Measurements from ENCODE around the gene TDRD15. TPM values are rescaled to one million over a fixed set of nuclear protein-coding genes. Genes with fewer than 3 reads are reported as not detected.
A peak's percentile ranks its signal among the peaks of the same experiment; 100 is the strongest.
"Not testable (repeated sequence)": the region's sequence is repeated elsewhere in the genome, so short reads cannot be mapped to it uniquely, and the experiment has no call there.

Gene TDRD15
- polyA plus RNA-seq, 4 donors: 0.01 TPM; not detected in 3

DNA sequence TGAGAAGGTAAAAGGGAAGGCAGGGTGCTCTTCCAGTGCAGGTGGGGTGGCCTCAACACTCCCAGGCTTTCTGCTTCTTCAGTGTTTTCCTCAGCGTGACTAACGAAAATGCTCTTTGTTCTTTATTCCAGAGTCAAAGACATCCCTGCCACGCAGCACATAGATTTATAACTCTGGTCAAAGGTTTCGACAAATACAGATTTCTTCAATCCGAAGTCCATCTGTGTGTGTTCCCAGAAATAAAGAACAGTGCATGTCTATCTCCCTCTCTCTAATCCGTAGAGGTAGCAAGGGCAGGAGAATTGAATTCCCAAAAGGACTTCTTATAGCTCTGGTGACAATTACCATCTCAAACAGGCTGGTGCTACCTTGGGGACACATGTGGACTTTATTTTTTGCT, 26.4 kb upstream of the TDRD15 start:
- WGBS, 3 donors: 13 to 51% (median 33%) methylated on average over 6 of the region's 6 CpGs
- peak; percentile 49 for FAIRE-seq
- no peak overlapping the region for H3K4me3 ChIP-seq (ENCODE audit: low read depth in 1 of 3, low read length in 3 of 3)
- peak overlapping the region in 2 of 3 donors; percentile 87 to 88 for H3K27ac ChIP-seq (ENCODE audit: low read depth in 1 of 3, low read length in 2 of 3)
- H3K9me3 ChIP-seq (ENCODE audit: control insufficient read depth in 2 of 2, insufficient read depth in 1 of 2, low read depth in 1 of 2, low read length in 1 of 2): peaks cover 0 to under 1% of the 10 kb centered on the region in 2 donors
- DNase-seq: peak; percentile 92 to 95
- H3K36me3 ChIP-seq (ENCODE audit: control insufficient read depth in 3 of 3, insufficient read depth in 2 of 3, low read depth in 1 of 3, low read length in 3 of 3): no peaks in the 10 kb centered on the region
- H3K27me3 ChIP-seq (ENCODE audit: control insufficient read depth in 3 of 3, insufficient read depth in 3 of 3, low read length in 3 of 3): no peaks in the 10 kb centered on the region
- peaks cover 0 to 44% (median 12%) of the 10 kb centered on the region in 3 donors for H3K4me1 ChIP-seq (ENCODE audit: control insufficient read depth in 3 of 3, insufficient read depth in 2 of 3, low read depth in 1 of 3, low read length in 2 of 3)

DNA sequence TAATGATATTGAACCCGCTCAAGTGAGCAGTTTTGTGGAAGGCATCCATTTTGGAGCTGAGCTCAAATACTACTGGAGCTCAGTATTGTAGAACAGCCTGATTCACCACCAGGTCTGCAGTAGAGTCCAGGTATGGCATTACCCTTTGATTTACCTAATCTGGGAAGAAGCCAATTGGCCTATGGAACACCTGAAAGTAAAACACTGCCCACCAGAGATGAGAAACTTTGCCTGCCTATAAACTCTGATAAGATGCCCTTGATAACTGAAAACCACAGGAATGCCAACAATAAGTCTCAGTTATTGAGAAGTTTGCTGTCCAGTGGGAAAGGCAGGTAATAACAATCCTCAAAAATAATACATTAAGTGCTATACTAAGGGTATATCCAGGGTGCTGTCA, 25.5 kb upstream of the TDRD15 start:
- Histone ChIP-seq H3K36me3 (ENCODE audit: control insufficient read depth in 3 of 3, insufficient read depth in 2 of 3, low read depth in 1 of 3, low read length in 3 of 3) (no peaks in the 10 kb centered on the region), H3K4me3 (ENCODE audit: low read depth in 1 of 3, low read length in 3 of 3) (no peak overlapping the region), H3K4me1 (ENCODE audit: control insufficient read depth in 3 of 3, insufficient read depth in 2 of 3, low read depth in 1 of 3, low read length in 2 of 3) (peaks cover 0 to 45% (median 12%) of the 10 kb centered on the region in 3 donors), H3K9me3 (ENCODE audit: control insufficient read depth in 2 of 2, insufficient read depth in 1 of 2, low read depth in 1 of 2, low read length in 1 of 2) (peaks cover 0 to 6% of the 10 kb centered on the region in 2 donors), H3K27me3 (ENCODE audit: control insufficient read depth in 3 of 3, insufficient read depth in 3 of 3, low read length in 3 of 3) (no peaks in the 10 kb centered on the region), H3K27ac (ENCODE audit: low read depth in 1 of 3, low read length in 2 of 3) (peak overlapping the region in 2 of 3 donors; percentile 87 to 88)
- WGBS, 3 donors: 71 to 91% (median 84%) methylated on average over 1 of the region's 1 CpG
- FAIRE-seq: no peak
- peak; percentile 24 to 82 for DNase-seq

DNA sequence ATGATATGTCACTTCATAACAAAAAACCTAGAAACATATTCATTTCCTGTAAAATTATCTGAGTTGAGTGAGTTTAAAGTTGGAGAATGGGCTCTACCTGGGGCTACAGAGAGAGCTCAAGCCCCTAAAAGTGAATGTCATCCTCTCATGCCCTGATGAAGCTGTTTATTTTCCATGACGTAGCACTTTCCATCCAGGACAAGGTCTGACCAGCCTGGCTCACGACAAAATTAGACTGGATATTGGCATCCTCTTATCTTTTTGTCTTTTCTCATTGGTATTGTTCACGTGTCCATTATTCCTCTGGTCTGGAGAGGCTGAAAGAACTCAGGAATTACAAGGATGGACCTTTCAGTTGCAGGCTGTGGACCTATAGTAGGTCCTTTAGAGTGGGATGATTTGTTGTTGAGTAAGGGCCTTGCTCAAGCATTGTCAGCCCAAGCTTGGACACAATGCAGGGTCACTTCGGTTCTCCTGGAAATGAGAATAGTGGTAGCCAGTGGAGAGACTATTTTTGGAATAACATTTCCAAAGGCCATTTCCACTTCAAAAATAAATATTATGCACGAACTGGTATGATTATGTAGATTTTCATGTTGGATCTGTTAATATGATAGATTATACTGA, 24.4 kb upstream of the TDRD15 start:
- no peaks in the 10 kb centered on the region for H3K27me3 ChIP-seq (ENCODE audit: control insufficient read depth in 3 of 3, insufficient read depth in 3 of 3, low read length in 3 of 3)
- no peak overlapping the region for H3K4me3 ChIP-seq (ENCODE audit: low read depth in 1 of 3, low read length in 3 of 3)
- peak overlapping the region in 1 of 3 donors; percentile 88 for H3K27ac ChIP-seq (ENCODE audit: low read depth in 1 of 3, low read length in 2 of 3)
- H3K4me1 ChIP-seq (ENCODE audit: control insufficient read depth in 3 of 3, insufficient read depth in 2 of 3, low read depth in 1 of 3, low read length in 2 of 3): peaks cover 0 to 45% (median 12%) of the 10 kb centered on the region in 3 donors
- H3K9me3 ChIP-seq (ENCODE audit: control insufficient read depth in 2 of 2, insufficient read depth in 1 of 2, low read depth in 1 of 2, low read length in 1 of 2): peaks cover 0 to 6% of the 10 kb centered on the region in 2 donors
- no peaks in the 10 kb centered on the region for H3K36me3 ChIP-seq (ENCODE audit: control insufficient read depth in 3 of 3, insufficient read depth in 2 of 3, low read depth in 1 of 3, low read length in 3 of 3)
- 55 to 63% (median 58%) methylated on average over 5 of the region's 5 CpGs for WGBS, 3 donors
- FAIRE-seq (no peak), DNase-seq (peak in 1 of 2 donors; percentile 27)

DNA sequence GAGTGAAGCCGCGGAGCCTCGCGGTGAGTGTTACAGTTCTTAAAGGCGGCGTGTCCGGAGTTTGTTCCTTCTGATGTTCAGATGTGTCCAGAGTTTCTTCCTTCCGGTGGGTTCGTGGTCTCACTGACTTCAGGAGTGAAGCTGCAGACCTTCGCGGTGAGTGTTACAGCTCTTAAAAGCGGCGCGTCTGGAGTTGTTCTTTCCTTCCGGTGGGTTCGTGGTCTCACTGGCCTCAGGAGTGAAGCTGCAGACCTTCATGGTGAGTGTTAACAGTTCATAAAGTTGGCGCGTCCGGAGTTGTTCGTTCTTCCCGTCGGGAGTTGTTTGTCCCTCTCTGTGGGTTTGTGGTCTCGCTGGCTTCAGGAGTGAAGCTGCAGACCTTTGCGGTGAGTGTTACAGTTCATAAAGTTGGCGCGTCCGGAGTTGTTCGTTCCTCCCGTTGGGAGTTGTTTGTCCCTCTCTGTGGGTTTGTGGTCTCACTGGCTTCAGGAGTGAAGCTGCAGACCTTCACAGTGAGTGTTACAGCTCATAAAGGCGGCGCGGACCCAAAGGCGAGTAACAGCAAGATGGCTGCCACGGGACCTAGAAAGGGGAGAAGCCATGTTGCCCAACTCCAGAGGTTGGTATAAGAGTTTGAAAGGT, 22.1 kb upstream of the TDRD15 start:
- not testable (repeated sequence) for H3K9me3 ChIP-seq (ENCODE audit: control insufficient read depth in 2 of 2, insufficient read depth in 1 of 2, low read depth in 1 of 2, low read length in 1 of 2); H3K27ac ChIP-seq (ENCODE audit: low read depth in 1 of 3, low read length in 2 of 3); DNase-seq; H3K36me3 ChIP-seq (ENCODE audit: control insufficient read depth in 3 of 3, insufficient read depth in 2 of 3, low read depth in 1 of 3, low read length in 3 of 3); FAIRE-seq; H3K4me3 ChIP-seq (ENCODE audit: low read depth in 1 of 3, low read length in 3 of 3); H3K27me3 ChIP-seq (ENCODE audit: control insufficient read depth in 3 of 3, insufficient read depth in 3 of 3, low read length in 3 of 3)
- 93 to 96% (median 95%) methylated on average over 34 of the region's 34 CpGs for WGBS, 3 donors
- H3K4me1 ChIP-seq (ENCODE audit: control insufficient read depth in 3 of 3, insufficient read depth in 2 of 3, low read depth in 1 of 3, low read length in 2 of 3): peaks cover 0 to 30% (median 6%) of the 10 kb centered on the region in 3 donors

DNA sequence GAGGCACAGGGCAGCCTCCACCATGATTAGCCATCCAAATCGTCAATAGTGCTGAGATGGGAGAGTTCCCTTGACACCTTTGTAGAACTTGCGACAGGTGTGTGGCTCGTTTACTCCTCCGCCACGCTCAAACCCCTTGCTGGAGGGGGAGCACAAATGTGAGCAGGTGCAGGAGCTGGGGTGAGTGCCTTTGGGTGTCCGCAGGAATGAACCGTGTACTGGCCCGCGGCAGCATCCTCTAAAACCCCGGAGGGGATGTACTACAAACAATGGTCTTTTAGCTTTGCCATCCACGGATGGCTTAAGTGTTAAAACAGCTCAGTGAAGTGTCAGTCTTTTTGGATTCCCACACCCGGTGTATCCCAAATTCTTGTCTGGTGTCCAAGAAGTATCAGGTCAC, 21.4 kb upstream of the TDRD15 start:
- no peak for DNase-seq
- peaks cover 0 to 26% (median 6%) of the 10 kb centered on the region in 3 donors for H3K4me1 ChIP-seq (ENCODE audit: control insufficient read depth in 3 of 3, insufficient read depth in 2 of 3, low read depth in 1 of 3, low read length in 2 of 3)
- peaks cover 0 to 6% of the 10 kb centered on the region in 2 donors for H3K9me3 ChIP-seq (ENCODE audit: control insufficient read depth in 2 of 2, insufficient read depth in 1 of 2, low read depth in 1 of 2, low read length in 1 of 2)
- no peak overlapping the region for H3K27ac ChIP-seq (ENCODE audit: low read depth in 1 of 3, low read length in 2 of 3)
- no peak overlapping the region for H3K4me3 ChIP-seq (ENCODE audit: low read depth in 1 of 3, low read length in 3 of 3)
- H3K27me3 ChIP-seq (ENCODE audit: control insufficient read depth in 3 of 3, insufficient read depth in 3 of 3, low read length in 3 of 3): no peaks in the 10 kb centered on the region
- H3K36me3 ChIP-seq (ENCODE audit: control insufficient read depth in 3 of 3, insufficient read depth in 2 of 3, low read depth in 1 of 3, low read length in 3 of 3): no peaks in the 10 kb centered on the region
- 92 to 96% (median 95%) methylated on average over 12 of the region's 12 CpGs for WGBS, 3 donors
- no peak for FAIRE-seq

DNA sequence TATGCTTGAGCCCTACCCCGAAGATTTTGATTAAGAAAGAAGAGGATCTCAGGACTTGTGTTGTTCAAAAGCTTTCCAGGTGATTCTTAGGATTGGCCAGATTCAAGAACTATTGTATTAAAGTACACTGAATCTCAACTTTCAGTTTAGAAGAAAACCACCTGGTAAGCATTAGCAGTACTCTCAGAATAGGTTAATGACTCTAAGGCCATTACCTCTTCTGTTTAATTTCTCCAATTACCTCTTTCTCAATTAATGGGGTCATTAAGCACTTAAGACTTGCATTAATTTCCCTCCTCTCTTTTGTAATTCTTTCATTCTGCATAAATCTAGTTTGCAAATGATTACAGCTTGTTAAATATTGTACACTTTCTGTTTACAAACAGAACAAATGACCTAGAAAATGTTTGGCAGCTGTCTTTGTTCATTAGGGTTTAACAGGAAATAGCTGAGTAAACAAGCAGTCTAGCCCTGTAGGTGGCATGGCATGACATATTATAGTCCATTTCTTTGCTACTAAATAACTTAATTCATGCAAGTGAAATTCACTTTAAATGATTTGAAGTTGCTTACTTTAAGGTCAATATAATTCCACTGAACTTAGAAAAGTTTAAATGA, 20.4 kb upstream of the TDRD15 start:
- H3K9me3 ChIP-seq (ENCODE audit: control insufficient read depth in 2 of 2, insufficient read depth in 1 of 2, low read depth in 1 of 2, low read length in 1 of 2): peaks cover 0 to 6% of the 10 kb centered on the region in 2 donors
- H3K36me3 ChIP-seq (ENCODE audit: control insufficient read depth in 3 of 3, insufficient read depth in 2 of 3, low read depth in 1 of 3, low read length in 3 of 3): no peaks in the 10 kb centered on the region
- peaks cover 0 to 18% (median 4%) of the 10 kb centered on the region in 3 donors for H3K4me1 ChIP-seq (ENCODE audit: control insufficient read depth in 3 of 3, insufficient read depth in 2 of 3, low read depth in 1 of 3, low read length in 2 of 3)
- no peak overlapping the region for H3K4me3 ChIP-seq (ENCODE audit: low read depth in 1 of 3, low read length in 3 of 3)
- H3K27ac ChIP-seq (ENCODE audit: low read depth in 1 of 3, low read length in 2 of 3): peak overlapping the region in 2 of 3 donors; percentile 32 to 53
- FAIRE-seq (no peak), DNase-seq (peak; percentile 14 to 48)
- H3K27me3 ChIP-seq (ENCODE audit: control insufficient read depth in 3 of 3, insufficient read depth in 3 of 3, low read length in 3 of 3): no peaks in the 10 kb centered on the region
- WGBS, 3 donors: 15 to 42% (median 25%) methylated on average over 1 of the region's 1 CpG

DNA sequence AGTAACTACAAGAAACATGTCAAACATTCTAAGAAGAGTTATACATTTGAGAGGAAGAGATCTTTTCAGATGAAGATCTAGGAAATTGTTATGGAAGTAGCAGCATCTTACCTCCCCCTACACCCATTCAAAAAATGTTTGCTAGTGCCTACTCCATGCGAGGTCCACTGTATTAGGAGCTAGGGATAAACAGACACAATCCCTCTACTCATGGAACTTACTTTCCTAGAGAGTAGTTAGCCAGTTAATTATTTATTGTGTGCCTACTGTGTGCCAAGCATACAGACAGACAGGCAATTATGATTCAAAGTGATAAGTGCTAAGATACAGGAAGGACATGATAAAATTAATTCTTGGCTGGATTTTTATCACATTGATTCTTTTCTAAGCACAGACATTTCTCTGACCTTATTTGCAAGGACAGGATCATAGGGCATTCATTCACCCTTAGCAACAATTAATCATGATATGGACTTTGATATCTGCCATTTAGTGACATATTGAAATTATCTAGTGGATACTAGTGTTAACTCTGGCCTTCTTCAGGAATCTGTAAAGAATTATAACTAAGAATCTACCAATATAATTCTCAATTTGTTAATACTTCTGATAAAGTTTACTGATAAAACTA, 19.6 kb upstream of the TDRD15 start:
- FAIRE-seq: no peak
- DNase-seq: peak in 1 of 2 donors; percentile 71
- WGBS, 3 donors: 48 to 64% (median 53%) methylated on average over 1 of the region's 1 CpG

DNA sequence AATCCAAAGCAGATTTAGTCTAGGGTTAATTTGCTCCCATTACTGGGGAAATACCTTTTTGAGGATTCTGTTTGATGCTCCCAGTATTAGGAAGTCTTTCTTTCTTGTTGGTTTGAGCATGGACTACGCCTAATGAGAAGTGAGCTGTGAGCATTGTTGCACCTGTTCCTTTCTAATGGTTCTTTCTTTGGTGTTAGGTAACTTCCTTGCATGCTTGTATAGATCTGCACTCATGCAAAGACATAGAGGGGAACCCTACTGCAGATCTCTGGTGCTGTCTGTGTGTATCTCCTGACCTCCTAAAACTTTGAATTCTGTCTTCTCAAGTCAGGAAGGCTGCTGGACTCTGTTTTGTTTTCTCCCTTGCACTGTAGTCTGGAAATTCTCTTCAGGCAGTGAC, 12.8 kb upstream of the TDRD15 start:
- no peak for DNase-seq
- FAIRE-seq: no peak
- WGBS, 3 donors: 79 to 95% (median 86%) methylated on average over 1 of the region's 1 CpG
- Histone ChIP-seq H3K4me3 (ENCODE audit: low read depth in 1 of 3, low read length in 3 of 3) (no peak overlapping the region), H3K9me3 (ENCODE audit: control insufficient read depth in 2 of 2, insufficient read depth in 1 of 2, low read depth in 1 of 2, low read length in 1 of 2) (no peaks in the 10 kb centered on the region), H3K36me3 (ENCODE audit: control insufficient read depth in 3 of 3, insufficient read depth in 2 of 3, low read depth in 1 of 3, low read length in 3 of 3) (no peaks in the 10 kb centered on the region), H3K27me3 (ENCODE audit: control insufficient read depth in 3 of 3, insufficient read depth in 3 of 3, low read length in 3 of 3) (no peaks in the 10 kb centered on the region), H3K4me1 (ENCODE audit: control insufficient read depth in 3 of 3, insufficient read depth in 2 of 3, low read depth in 1 of 3, low read length in 2 of 3) (no peaks in the 10 kb centered on the region), H3K27ac (ENCODE audit: low read depth in 1 of 3, low read length in 2 of 3) (no peak overlapping the region)

More for the DNA sequence above, 19.6 kb upstream of the TDRD15 start:
- H3K36me3 ChIP-seq (ENCODE audit: control insufficient read depth in 3 of 3, insufficient read depth in 2 of 3, low read depth in 1 of 3, low read length in 3 of 3): no peaks in the 10 kb centered on the region
- H3K9me3 ChIP-seq (ENCODE audit: control insufficient read depth in 2 of 2, insufficient read depth in 1 of 2, low read depth in 1 of 2, low read length in 1 of 2): peaks cover 0 to 6% of the 10 kb centered on the region in 2 donors
- peaks cover 0 to 12% (median 4%) of the 10 kb centered on the region in 3 donors for H3K4me1 ChIP-seq (ENCODE audit: control insufficient read depth in 3 of 3, insufficient read depth in 2 of 3, low read depth in 1 of 3, low read length in 2 of 3)
- no peak overlapping the region for H3K27ac ChIP-seq (ENCODE audit: low read depth in 1 of 3, low read length in 2 of 3)
- H3K4me3 ChIP-seq (ENCODE audit: low read depth in 1 of 3, low read length in 3 of 3): no peak overlapping the region
- H3K27me3 ChIP-seq (ENCODE audit: control insufficient read depth in 3 of 3, insufficient read depth in 3 of 3, low read length in 3 of 3): no peaks in the 10 kb centered on the region

Data from small intestine (tissue), 7 donors.